Neural cell (in vitro differentiated cells): ENCODE measurements around the gene NCKAP5.

Experiments
- EP300 ChIP-seq: fragments of 450-650 bp; conservative IDR thresholded peaks from 2 replicates; pipeline ENCODE4 v1.6.1; 2014; ENCODE audit warnings: antibody characterized with exemption, mild to moderate bottlenecking, moderate library complexity; ENCODE audit not compliant: poor library complexity, severe bottlenecking
- EZH2 ChIP-seq: fragments of 200-600, 300-800 bp; shearing (Covaris generic), sonication (generic); IDR thresholded peaks from 2 replicates; pipeline ENCODE4 v1.6.1; 2014; ENCODE audit warnings: antibody characterized with exemption, low read length, borderline replicate concordance, mild to moderate bottlenecking; ENCODE audit not compliant: insufficient read depth, poor library complexity, severe bottlenecking
- MXI1 ChIP-seq: fragments of 450-650 bp; conservative IDR thresholded peaks from 2 replicates; pipeline ENCODE4 v1.6.1; 2014; ENCODE audit warnings: antibody characterized with exemption, mild to moderate bottlenecking; ENCODE audit not compliant: poor library complexity, severe bottlenecking
- POLR2AphosphoS5 ChIP-seq: IDR thresholded peaks from 2 replicates; pipeline ENCODE4 v1.6.1; 2012
- TAF1 ChIP-seq: IDR thresholded peaks from 2 replicates; pipeline ENCODE4 v1.6.1; 2012; ENCODE audit warnings: low read depth
- TF ChIP-seq, protein P1 (sequence below): fragments of 450-650 bp; IDR thresholded peaks from 2 replicates; pipeline ENCODE4 v1.5.1; 2014; ENCODE audit warnings: antibody characterized with exemption, mild to moderate bottlenecking, moderate library complexity; ENCODE audit not compliant: poor library complexity, severe bottlenecking

GRCh38 chr2:133215477-133215876 is 352.8 kb downstream of the NCKAP5 start:
- TF ChIP-seq, protein P1, sequence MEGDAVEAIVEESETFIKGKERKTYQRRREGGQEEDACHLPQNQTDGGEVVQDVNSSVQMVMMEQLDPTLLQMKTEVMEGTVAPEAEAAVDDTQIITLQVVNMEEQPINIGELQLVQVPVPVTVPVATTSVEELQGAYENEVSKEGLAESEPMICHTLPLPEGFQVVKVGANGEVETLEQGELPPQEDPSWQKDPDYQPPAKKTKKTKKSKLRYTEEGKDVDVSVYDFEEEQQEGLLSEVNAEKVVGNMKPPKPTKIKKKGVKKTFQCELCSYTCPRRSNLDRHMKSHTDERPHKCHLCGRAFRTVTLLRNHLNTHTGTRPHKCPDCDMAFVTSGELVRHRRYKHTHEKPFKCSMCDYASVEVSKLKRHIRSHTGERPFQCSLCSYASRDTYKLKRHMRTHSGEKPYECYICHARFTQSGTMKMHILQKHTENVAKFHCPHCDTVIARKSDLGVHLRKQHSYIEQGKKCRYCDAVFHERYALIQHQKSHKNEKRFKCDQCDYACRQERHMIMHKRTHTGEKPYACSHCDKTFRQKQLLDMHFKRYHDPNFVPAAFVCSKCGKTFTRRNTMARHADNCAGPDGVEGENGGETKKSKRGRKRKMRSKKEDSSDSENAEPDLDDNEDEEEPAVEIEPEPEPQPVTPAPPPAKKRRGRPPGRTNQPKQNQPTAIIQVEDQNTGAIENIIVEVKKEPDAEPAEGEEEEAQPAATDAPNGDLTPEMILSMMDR, result no peak
- TF ChIP-seq POLR2AphosphoS5, result no peak
- TF ChIP-seq MXI1, result no peak
- TF ChIP-seq EZH2, result no peak
- no peak for TF ChIP-seq TAF1
- TF ChIP-seq EP300, result no peak
